Right cardiac atrium (tissue), 5 donors: Measurements from ENCODE around the gene MARK4. TPM values are rescaled to one million over a fixed set of nuclear protein-coding genes. Genes with fewer than 3 reads are reported as not detected.
A peak's percentile ranks its signal among the peaks of the same experiment; 100 is the strongest.

Experiments used
- ATAC-seq, 2 donors: fragments of 200-7000 bp; cut with Tn5 transposase; one replicate each; pipeline versions ENCODE4 v1.8.0 to v1.9.1; 2020; ENCODE audit warnings: moderate library complexity in 2 of 2, mild to moderate bottlenecking in 1 of 2
- DNase-seq, 3 donors: peaks; one replicate each; pipeline ENCODE4 v3.0.0-alpha.2; 2020
- H3K27ac ChIP-seq: one replicate; pipeline ENCODE4 v1.5.1; 2013; ENCODE audit warnings: mild to moderate bottlenecking, low read length, control low read depth, moderate library complexity
- H3K27me3 ChIP-seq: one replicate; pipeline ENCODE4 v1.6.1; 2013; ENCODE audit not compliant: control insufficient read depth, insufficient read depth
- H3K4me1 ChIP-seq: one replicate; pipeline ENCODE4 v1.6.1; 2013; ENCODE audit warnings: low read length; ENCODE audit not compliant: control insufficient read depth, insufficient read depth
- H3K4me3 ChIP-seq: one replicate; pipeline ENCODE4 v1.5.1; 2013; ENCODE audit warnings: low read length, control low read depth
- H3K9me3 ChIP-seq: one replicate; pipeline ENCODE4 v1.6.1; 2013; ENCODE audit warnings: low read length; ENCODE audit not compliant: control insufficient read depth
- WGBS: extraction: QIAGEN DNeasy Blood & Tissue Kit; methylation state at CpG from one replicate; pipeline ENCODE4 v1.1.7; 2013; 5-methylcytosine and 5-hydroxymethylcytosine counted together
- intact Hi-C, 4 donors: fragments of 100-400 bp; cut with DNase I; formaldehyde crosslinking; loops; one replicate each; pipeline versions ENCODE4 v1.11.0 to v1.14.0; 2022 to 2023
- polyA plus RNA-seq: library from polyadenylated mRNA; stranded (reverse); fragments of 200-250 nt; gene quantifications from one replicate; pipeline ENCODE4 v1.2.3, GENCODE V29; 2013
- total RNA-seq, 4 donors: library from RNA; stranded (reverse); fragmentation: NEBNext Ultra II Directional; extraction: Animal tissue kit (Norgen Biotek cat#: 25700); gene quantifications; one replicate each; pipeline ENCODE4 v1.2.1, GENCODE V29; 2021
- donor health status: healthy with polysubstance abuse.
- donor health status: DM: no; HTN: yes; CAD: no.
- donor health status: DM: no; HTN: no; CAD: no.
- donor health status: DM: no; HTN: yes; CAD: no; lungs with severe emphysema.
- donor health status: DM: yes; HTN: yes; CAD: no.

Gene MARK4
- total and polyA plus RNA-seq, 5 donors = 21.0 to 54.5 (median 35.9) TPM

GRCh38 chr19:45296355-45296754 is 45.3 kb downstream of the MARK4 start:
- Histone ChIP-seq H3K27me3 (no peaks in the 10 kb centered on the region), H3K4me1 (no peaks in the 10 kb centered on the region), H3K9me3 (no peaks in the 10 kb centered on the region), H3K4me3 (no peak overlapping the region), H3K27ac (no peak overlapping the region)
- WGBS = 93% methylated on average over 4 of the region's 4 CpGs
- ATAC-seq (no peak), DNase-seq (no peak)
- intact Hi-C loops = no loop called here

- no peak overlapping the region for H3K4me3 ChIP-seq
- H3K27me3 ChIP-seq = no peaks in the 10 kb centered on the region
- peak in 1 of 3 donors; percentile 41 for DNase-seq
- no peaks in the 10 kb centered on the region for H3K4me1 ChIP-seq
- H3K9me3 ChIP-seq = no peaks in the 10 kb centered on the region
- H3K27ac ChIP-seq = no peak overlapping the region
- intact Hi-C loops = no loop called here
- WGBS = 94% methylated on average over 18 of the region's 18 CpGs
- no peak for ATAC-seq
Measured at GRCh38 chr19:45297674-45298073, 46.6 kb downstream of the MARK4 start.

GRCh38 chr19:45298264-45298663 is 47.2 kb downstream of the MARK4 start:
- H3K4me3 ChIP-seq = no peak overlapping the region
- no peak overlapping the region for H3K27ac ChIP-seq
- peak in 1 of 3 donors; percentile 23 for DNase-seq
- no peaks in the 10 kb centered on the region for H3K4me1 ChIP-seq
- H3K27me3 ChIP-seq = no peaks in the 10 kb centered on the region
- intact Hi-C loops = no loop called here
- no peak for ATAC-seq
- H3K9me3 ChIP-seq = no peaks in the 10 kb centered on the region
- WGBS = 96% methylated on average over 5 of the region's 5 CpGs

- Histone ChIP-seq H3K27me3 (no peaks in the 10 kb centered on the region), H3K27ac (no peak overlapping the region), H3K9me3 (no peaks in the 10 kb centered on the region), H3K4me3 (no peak overlapping the region), H3K4me1 (no peaks in the 10 kb centered on the region)
- intact Hi-C loops = no loop called here
- peak in 1 of 3 donors; percentile 12 for DNase-seq
- WGBS = 92% methylated on average over 6 of the region's 6 CpGs
- ATAC-seq = no peak
Measured at GRCh38 chr19:45299719-45300118, 48.6 kb downstream of the MARK4 start.

GRCh38 chr19:45302416-45302815 is 51.3 kb downstream of the MARK4 start:
- ATAC-seq (peak in 1 of 2 donors; percentile 1), DNase-seq (peak in 1 of 3 donors; percentile 32)
- no peaks in the 10 kb centered on the region for H3K27me3 ChIP-seq
- intact Hi-C loops = no loop called here
- H3K9me3 ChIP-seq = no peaks in the 10 kb centered on the region
- no peak overlapping the region for H3K4me3 ChIP-seq
- 90% methylated on average over 27 of the region's 27 CpGs for WGBS
- no peak overlapping the region for H3K27ac ChIP-seq
- H3K4me1 ChIP-seq = no peaks in the 10 kb centered on the region

- no peak overlapping the region for H3K27ac ChIP-seq
- intact Hi-C loops = no loop called here
- no peak for DNase-seq
- no peaks in the 10 kb centered on the region for H3K4me1 ChIP-seq
- no peak for ATAC-seq
- 95% methylated on average over 12 of the region's 12 CpGs for WGBS
- H3K27me3 ChIP-seq = no peaks in the 10 kb centered on the region
- H3K9me3 ChIP-seq = no peaks in the 10 kb centered on the region
- H3K4me3 ChIP-seq = no peak overlapping the region
Measured at GRCh38 chr19:45303269-45304060, 52.4 kb downstream of the MARK4 start.

GRCh38 chr19:45304141-45304926 is 53.3 kb downstream of the MARK4 start:
- no peaks in the 10 kb centered on the region for H3K9me3 ChIP-seq
- WGBS = 72% methylated on average over 4 of the region's 4 CpGs
- no peak overlapping the region for H3K27ac ChIP-seq
- peak; percentile 7 to 9 for ATAC-seq
- no peaks in the 10 kb centered on the region for H3K27me3 ChIP-seq
- H3K4me3 ChIP-seq = no peak overlapping the region
- DNase-seq = no peak
- intact Hi-C loops = no loop called here
- H3K4me1 ChIP-seq = no peaks in the 10 kb centered on the region

- H3K27ac ChIP-seq = no peak overlapping the region
- ATAC-seq = peak; percentile 1 to 8
- 60% methylated on average over 4 of the region's 4 CpGs for WGBS
- intact Hi-C loops = no loop called here
- H3K4me3 ChIP-seq = no peak overlapping the region
- H3K27me3 ChIP-seq = no peaks in the 10 kb centered on the region
- H3K9me3 ChIP-seq = no peaks in the 10 kb centered on the region
- no peak for DNase-seq
- no peaks in the 10 kb centered on the region for H3K4me1 ChIP-seq
Measured at GRCh38 chr19:45305007-45305406, 53.9 kb downstream of the MARK4 start.

- no peak overlapping the region for H3K27ac ChIP-seq
- 14% methylated on average over 5 of the region's 5 CpGs for WGBS
- ATAC-seq (no peak), DNase-seq (no peak)
- no peaks in the 10 kb centered on the region for H3K9me3 ChIP-seq
- no peaks in the 10 kb centered on the region for H3K27me3 ChIP-seq
- intact Hi-C loops = no loop called here
- no peaks in the 10 kb centered on the region for H3K4me1 ChIP-seq
- H3K4me3 ChIP-seq = no peak overlapping the region
Measured at GRCh38 chr19:45305421-45305820, 54.4 kb downstream of the MARK4 start.

- Histone ChIP-seq H3K9me3 (no peaks in the 10 kb centered on the region), H3K27me3 (no peaks in the 10 kb centered on the region), H3K4me1 (no peaks in the 10 kb centered on the region), H3K4me3 (no peak overlapping the region), H3K27ac (no peak overlapping the region)
- ATAC-seq = no peak
- intact Hi-C loops = no loop called here
- WGBS = 46% methylated on average over 9 of the region's 9 CpGs
- DNase-seq = no peak
Measured at GRCh38 chr19:45306040-45306439, 55.0 kb downstream of the MARK4 start.

- H3K27ac ChIP-seq = no peak overlapping the region
- ATAC-seq = no peak
- intact Hi-C loops = no loop called here
- H3K27me3 ChIP-seq = no peaks in the 10 kb centered on the region
- 71% methylated on average over 18 of the region's 18 CpGs for WGBS
- no peaks in the 10 kb centered on the region for H3K4me1 ChIP-seq
- H3K4me3 ChIP-seq = no peak overlapping the region
- H3K9me3 ChIP-seq = no peaks in the 10 kb centered on the region
- DNase-seq = peak in 2 of 3 donors; percentile 58
Measured at GRCh38 chr19:45306518-45307027, 55.5 kb downstream of the MARK4 start.
